OCI-LY7 (cell line): ENCODE data around the gene PDE2A.

Experiments used
- CTCF ChIP-seq: fragments of 200-600 bp; sonication (generic); conservative IDR thresholded peaks from 2 replicates; pipeline ENCODE4 v1.5.1; 2014; ENCODE audit warnings: mild to moderate bottlenecking, antibody characterized with exemption, low read length, moderate library complexity, mixed read lengths
- EZH2phosphoT487 ChIP-seq: fragments of 200-600 bp; sonication (generic); IDR thresholded peaks from 2 replicates; pipeline ENCODE4 v1.6.1; 2018; ENCODE audit warnings: low read depth, borderline replicate concordance, mild to moderate bottlenecking, mixed run types, antibody characterized with exemption, low read length, moderate library complexity, mixed read lengths

- no peak for TF ChIP-seq CTCF
- no peak for TF ChIP-seq EZH2phosphoT487
Measured at GRCh38 chr11:72704783-72705265, 30.6 kb upstream of the PDE2A start.
